GM19395 (cell line): ENCODE measurements around the gene PCBD1.
"Not testable (repeated sequence)": the region's sequence is repeated elsewhere in the genome, so short reads cannot be mapped to it uniquely, and the experiment has no call there.

ENCODE experiments used
- ATAC-seq: cut with Tn5 transposase; IDR thresholded peaks from one replicate; pipeline ENCODE4 v1.9.1; 2021; ENCODE audit warnings: mild to moderate bottlenecking, moderate library complexity; ENCODE audit not compliant: unreplicated experiment

PCBD1 gene

GRCh38 chr10:70887804-70888800, at the start of gene PCBD1:
Gene PCBD1, minus strand, starts transcription at chr10:70888565. Its CDS starts 32 bp downstream, at chr10:70888533.
- ATAC-seq = peak; percentile 83

DNA sequence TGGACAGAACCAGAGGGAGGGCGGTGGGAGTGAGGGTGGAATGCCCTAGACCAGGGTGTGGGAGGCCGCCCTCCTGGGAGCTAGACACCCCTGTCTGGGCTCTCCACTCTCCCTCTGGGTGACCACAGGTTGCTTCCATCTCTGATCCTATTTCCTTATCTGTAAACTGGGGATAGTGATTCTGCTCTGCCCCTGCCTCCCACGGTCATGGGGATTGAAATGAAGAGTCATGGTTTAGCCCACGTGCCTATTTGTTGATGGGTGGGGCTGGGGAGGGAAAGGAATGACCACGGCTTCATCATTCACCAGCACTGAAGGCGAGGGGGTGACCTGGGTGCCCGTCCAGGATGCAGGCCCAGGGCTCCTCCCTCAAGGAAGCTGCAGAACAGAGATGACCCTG, 49.3 kb upstream of the PCBD1 start:
- no peak for ATAC-seq

DNA sequence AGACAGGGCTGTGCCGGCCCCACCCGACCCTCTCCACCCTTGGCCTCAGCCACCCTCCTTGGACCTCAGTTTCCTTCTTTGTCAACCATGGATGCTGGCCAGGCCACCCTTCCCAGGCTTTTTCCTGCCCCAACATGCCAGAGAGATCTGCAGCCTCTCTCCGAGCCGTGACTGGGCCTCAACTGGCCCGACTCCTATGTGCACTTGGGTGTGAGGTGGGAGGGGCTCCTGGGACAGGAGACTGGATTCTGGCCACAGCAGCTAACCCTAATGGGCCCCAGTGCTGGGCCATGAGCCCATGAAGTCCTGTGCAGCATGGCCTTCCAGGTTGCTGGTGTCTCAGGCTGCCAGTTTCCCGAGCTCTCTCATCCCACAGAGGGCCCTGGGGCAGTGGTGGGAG, 47.7 kb upstream of the PCBD1 start:
- ATAC-seq = no peak

DNA sequence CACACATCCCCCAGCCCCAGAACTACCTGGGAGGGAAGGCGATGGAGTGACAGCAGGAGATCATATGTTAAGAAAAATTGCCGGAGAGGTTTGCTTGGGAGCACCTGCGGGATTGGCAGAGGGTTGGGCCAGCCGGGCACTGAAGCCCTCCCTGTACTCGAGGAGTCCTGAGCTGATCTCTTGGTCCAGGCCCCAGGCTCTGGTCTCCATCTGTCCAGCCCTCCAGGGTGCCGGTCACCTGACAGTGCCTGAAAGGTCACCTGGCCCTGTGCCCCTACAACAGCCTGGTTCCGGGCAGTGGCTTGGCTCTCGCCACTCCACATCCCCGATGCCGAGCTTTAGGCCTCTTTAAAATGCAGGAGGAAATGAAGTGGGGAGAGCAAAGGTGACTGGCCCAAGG, 47.3 kb upstream of the PCBD1 start:
- ATAC-seq = no peak

DNA sequence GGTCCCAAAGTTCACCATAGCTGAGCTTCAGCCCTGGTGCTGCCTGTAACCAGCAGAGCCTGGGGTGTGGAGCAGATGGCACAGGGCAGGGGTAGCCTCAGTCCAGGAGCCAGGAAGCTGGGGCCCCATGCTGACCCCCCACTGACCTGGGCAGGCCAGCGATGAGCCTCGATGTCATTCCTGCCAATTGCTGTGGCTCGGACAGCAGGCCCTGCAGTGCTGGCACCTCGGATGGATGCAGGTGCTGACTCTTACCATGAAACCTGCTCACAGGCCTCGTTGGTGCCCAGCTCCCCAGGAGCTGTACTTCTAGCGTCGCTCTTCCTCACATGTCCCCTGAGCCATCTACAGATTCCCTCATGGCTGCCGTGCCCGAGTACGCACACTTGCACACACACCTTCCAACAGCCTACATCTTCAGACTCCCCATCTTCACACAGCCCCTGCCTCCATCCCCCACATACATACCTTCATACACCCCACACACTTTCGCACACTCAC, 46.8 kb upstream of the PCBD1 start:
- no peak for ATAC-seq

DNA sequence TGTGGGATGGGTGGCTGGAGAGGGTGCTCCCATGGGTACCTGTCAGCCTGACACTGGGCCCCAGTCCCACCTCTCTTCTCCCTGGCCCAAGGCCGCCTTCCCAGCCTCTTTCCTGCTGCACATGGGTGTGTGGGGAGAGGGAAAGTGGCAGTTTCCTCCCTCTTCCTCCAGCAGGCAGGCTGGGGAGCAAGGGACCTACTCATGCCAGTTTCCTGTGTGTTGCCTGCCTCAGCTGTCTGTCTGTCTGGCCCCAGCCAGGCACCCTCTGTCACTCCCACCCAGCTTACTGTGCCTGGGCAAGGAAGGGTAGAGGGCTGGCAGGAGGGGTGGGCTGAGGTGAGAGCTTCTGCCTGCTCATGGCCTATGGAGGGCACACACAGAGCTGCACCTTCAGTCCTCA, 46.3 kb upstream of the PCBD1 start:
- no peak for ATAC-seq

DNA sequence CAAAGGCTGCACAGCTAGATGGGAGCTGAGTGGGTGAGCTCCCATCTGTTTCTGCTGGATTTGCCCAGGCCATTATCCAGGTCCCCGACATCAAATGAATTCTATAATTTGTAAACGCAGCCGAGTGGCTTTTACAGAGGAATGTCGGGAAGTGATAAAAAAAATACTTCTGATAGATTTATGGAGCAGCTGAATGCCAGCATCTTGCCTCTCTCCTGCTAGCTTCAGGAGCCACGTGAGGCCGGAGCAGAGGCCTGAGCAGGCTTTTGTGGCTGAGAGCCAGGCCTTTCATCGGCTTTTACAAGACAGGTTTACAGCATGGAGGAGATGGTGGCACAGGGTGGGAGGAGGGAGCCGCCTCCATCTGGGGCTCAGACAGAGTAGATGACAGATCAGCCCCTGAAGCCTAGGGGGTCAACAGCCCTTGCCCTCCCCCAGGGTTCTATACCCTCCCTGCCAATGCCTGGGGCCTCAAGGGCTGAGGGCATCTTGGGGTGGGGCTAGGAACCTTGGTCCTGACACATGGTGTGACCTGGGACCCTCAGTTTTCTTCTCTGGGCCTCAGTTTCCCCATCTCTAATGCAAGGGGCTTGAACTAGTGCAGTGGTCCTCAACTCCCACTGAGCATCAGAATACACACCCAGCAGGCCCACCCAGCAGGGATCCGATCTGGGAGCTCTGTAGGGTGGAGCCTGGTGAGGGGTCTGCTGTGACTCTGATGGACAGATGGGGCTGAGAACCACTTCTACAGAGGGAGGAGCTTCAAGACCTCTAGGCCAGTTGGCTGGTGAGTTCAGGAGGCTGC, 44.2 kb upstream of the PCBD1 start:
- ATAC-seq = no peak

DNA sequence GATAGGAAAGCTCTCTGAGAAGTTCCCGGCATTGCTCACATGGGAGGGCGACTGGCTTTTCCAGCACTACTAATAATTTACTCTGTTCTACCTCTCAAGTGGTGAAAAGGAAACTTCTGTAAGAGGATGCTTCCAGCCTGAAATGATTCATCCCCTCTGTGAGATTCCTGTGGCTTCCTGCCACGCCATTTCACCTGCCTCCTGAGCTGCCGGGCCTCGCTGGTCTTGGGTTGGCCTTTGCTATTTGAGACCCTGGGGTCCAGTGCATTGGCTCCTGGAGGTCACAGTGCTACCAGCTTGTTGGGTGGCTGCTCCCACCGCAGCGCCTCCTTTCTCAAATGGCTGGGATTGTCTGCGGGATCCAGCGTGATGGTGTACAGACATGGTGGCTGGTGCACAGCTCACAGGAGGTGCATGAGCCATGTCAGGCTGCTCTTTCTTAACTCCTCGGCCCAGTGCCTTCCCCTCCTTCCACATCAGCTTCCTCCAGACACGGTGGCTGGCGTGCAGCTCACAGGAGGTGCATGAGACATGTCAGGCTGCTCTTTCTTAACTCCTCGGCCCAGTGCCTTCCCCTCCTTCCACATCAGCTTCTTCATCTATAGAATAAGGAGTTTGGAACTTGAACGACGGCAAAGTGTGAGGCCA, 42.9 kb upstream of the PCBD1 start:
- no peak for ATAC-seq

GRCh38 chr10:70930263-70931000, 42.1 kb upstream of the PCBD1 start:
- ATAC-seq = no peak

DNA sequence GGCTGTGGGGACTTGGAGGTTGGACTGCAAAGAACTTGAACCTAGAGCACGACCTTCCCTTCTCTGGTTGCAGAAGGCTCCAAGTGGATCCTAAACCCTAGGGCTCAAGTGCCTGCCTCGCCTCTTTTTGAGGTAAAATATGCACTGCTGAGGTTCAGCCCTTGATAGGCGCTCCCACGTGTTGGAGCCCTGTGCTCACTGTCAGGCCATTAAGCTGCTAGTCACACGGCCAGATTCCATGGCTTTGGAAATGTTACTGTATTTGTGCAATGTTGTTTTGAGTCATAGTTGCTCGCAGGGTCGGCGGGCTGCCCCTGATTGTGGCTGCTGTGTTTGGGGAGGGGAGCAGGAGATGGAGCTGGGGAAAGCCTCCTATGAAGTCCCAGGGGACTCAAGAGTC, 39.8 kb upstream of the PCBD1 start:
- no peak for ATAC-seq

GRCh38 chr10:70927189-70927943, 39.0 kb upstream of the PCBD1 start:
- no peak for ATAC-seq

- no peak for ATAC-seq
These were observed 38.0 kb upstream of the PCBD1 start for GRCh38 chr10:70926226-70927000.

GRCh38 chr10:70925377-70926225, 37.2 kb upstream of the PCBD1 start:
- no peak for ATAC-seq

DNA sequence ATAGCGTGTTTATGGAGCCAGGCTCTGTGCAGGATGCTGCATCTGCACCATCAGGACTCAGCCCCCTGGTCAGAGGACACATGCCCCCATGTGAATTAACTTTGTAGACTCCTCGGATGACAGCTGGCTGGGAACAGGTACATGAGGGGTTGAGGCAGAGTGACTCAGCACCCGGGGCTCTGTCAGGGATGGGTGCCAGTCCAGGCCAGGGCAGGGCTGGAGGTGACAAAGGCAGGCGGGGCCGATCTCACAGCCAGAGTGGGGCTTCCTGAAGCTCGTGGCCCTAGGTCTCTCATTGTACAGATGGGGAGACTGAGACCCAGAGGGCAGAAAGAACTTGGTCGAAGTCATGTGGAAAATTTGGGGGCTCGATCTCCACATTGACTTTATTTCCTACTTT, 35.3 kb upstream of the PCBD1 start:
- no peak for ATAC-seq

GRCh38 chr10:70921285-70921684, 32.9 kb upstream of the PCBD1 start:
- ATAC-seq = no peak

DNA sequence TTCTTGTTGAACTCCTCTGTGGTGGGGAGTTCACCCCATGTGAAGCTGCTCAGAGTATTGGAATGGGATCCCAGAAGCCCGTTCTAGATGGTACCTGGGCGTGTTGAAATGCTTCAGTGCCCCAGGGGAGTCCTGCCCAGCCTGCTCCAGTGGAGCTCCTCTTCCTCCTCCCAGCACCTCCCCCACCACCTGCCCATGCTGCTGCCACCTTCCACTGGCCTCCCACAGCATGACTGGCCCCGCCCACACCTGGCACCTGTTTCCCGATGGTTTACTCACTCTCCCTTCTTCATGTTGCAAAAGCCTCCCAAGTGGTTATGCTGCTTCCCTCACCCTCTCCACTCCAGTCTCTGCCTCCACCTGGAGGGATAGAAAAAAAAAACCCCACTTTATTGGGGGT, 32.2 kb upstream of the PCBD1 start:
- no peak for ATAC-seq

GRCh38 chr10:70919906-70920305, 31.5 kb upstream of the PCBD1 start:
- ATAC-seq = not testable (repeated sequence)
